ENCODE results near the gene ARFGEF3. TPM values are rescaled to one million over a fixed set of nuclear protein-coding genes. Genes with fewer than 3 reads are reported as not detected.

The ARFGEF3 gene
- total and polyA plus RNA-seq, 2 experiments from 2014 or later = 5.8 to 24.6 TPM

- Histone ChIP-seq H3K79me2 (replicated peaks; ENCODE audit: insufficient read depth) (no peaks in the 10 kb centered on the region), H3K36me3 (ENCODE audit: insufficient read depth) (peaks cover 4% of the 10 kb centered on the region; the same call in 1 of the 2 replicates), H3K27ac (ENCODE audit: low read depth) (no peak overlapping the region), H3K4me2 (no peak overlapping the region), H3K9me2 (ENCODE audit: insufficient read depth) (no peaks in the 10 kb centered on the region), H3F3A (replicated peaks; ENCODE audit: low read depth) (no peaks in the 10 kb centered on the region), H3K27me3 (ENCODE audit: insufficient read depth) (no peaks in the 10 kb centered on the region), H3K4me3 (no peak overlapping the region), H2AFZ (no peak overlapping the region), H4K20me1 (replicated peaks; ENCODE audit: insufficient read depth) (no peaks in the 10 kb centered on the region), H3K4me1 (ENCODE audit: insufficient read depth) (peaks cover 7% of the 10 kb centered on the region; the same call in 1 of the 2 replicates)
- ATAC-seq (no peak), DNase-seq (ENCODE audit: low spot score) (no peak)
- Mint-ChIP-seq H3K36me3 (ENCODE audit: low read depth) (peaks cover 10% of the 10 kb centered on the region), H3K4me1 (peaks cover 19% of the 10 kb centered on the region), H3K27me3 (ENCODE audit: insufficient read depth, low read depth, poor library complexity) (peaks cover 3% of the 10 kb centered on the region), H3K4me3 (no peak overlapping the region), H3K9me3 (no peaks in the 10 kb centered on the region), H3K27ac (no peak overlapping the region)
- no peak for TF ChIP-seq CREB1 (CRISPR knock-in tag; IDR thresholded peaks at IDR 0.05; ENCODE audit: low read depth)
- no peak for TF ChIP-seq NANOG (IDR thresholded peaks at IDR 0.05; ENCODE audit: borderline replicate concordance)
- TF ChIP-seq ETS1 (IDR thresholded peaks at IDR 0.05) = no peak
- TF ChIP-seq POLR2AphosphoS5 (IDR thresholded peaks at IDR 0.05; ENCODE audit: low read depth) = no peak
- TF ChIP-seq EZH2phosphoT487 (IDR thresholded peaks at IDR 0.05; ENCODE audit: unreplicated experiment) = no peak
- no peak for TF ChIP-seq STAT1 (IDR thresholded peaks at IDR 0.05; ENCODE audit: unreplicated experiment)
- TF ChIP-seq JUNB (IDR thresholded peaks at IDR 0.05; ENCODE audit: unreplicated experiment) = no peak
- TF ChIP-seq, protein P1, sequence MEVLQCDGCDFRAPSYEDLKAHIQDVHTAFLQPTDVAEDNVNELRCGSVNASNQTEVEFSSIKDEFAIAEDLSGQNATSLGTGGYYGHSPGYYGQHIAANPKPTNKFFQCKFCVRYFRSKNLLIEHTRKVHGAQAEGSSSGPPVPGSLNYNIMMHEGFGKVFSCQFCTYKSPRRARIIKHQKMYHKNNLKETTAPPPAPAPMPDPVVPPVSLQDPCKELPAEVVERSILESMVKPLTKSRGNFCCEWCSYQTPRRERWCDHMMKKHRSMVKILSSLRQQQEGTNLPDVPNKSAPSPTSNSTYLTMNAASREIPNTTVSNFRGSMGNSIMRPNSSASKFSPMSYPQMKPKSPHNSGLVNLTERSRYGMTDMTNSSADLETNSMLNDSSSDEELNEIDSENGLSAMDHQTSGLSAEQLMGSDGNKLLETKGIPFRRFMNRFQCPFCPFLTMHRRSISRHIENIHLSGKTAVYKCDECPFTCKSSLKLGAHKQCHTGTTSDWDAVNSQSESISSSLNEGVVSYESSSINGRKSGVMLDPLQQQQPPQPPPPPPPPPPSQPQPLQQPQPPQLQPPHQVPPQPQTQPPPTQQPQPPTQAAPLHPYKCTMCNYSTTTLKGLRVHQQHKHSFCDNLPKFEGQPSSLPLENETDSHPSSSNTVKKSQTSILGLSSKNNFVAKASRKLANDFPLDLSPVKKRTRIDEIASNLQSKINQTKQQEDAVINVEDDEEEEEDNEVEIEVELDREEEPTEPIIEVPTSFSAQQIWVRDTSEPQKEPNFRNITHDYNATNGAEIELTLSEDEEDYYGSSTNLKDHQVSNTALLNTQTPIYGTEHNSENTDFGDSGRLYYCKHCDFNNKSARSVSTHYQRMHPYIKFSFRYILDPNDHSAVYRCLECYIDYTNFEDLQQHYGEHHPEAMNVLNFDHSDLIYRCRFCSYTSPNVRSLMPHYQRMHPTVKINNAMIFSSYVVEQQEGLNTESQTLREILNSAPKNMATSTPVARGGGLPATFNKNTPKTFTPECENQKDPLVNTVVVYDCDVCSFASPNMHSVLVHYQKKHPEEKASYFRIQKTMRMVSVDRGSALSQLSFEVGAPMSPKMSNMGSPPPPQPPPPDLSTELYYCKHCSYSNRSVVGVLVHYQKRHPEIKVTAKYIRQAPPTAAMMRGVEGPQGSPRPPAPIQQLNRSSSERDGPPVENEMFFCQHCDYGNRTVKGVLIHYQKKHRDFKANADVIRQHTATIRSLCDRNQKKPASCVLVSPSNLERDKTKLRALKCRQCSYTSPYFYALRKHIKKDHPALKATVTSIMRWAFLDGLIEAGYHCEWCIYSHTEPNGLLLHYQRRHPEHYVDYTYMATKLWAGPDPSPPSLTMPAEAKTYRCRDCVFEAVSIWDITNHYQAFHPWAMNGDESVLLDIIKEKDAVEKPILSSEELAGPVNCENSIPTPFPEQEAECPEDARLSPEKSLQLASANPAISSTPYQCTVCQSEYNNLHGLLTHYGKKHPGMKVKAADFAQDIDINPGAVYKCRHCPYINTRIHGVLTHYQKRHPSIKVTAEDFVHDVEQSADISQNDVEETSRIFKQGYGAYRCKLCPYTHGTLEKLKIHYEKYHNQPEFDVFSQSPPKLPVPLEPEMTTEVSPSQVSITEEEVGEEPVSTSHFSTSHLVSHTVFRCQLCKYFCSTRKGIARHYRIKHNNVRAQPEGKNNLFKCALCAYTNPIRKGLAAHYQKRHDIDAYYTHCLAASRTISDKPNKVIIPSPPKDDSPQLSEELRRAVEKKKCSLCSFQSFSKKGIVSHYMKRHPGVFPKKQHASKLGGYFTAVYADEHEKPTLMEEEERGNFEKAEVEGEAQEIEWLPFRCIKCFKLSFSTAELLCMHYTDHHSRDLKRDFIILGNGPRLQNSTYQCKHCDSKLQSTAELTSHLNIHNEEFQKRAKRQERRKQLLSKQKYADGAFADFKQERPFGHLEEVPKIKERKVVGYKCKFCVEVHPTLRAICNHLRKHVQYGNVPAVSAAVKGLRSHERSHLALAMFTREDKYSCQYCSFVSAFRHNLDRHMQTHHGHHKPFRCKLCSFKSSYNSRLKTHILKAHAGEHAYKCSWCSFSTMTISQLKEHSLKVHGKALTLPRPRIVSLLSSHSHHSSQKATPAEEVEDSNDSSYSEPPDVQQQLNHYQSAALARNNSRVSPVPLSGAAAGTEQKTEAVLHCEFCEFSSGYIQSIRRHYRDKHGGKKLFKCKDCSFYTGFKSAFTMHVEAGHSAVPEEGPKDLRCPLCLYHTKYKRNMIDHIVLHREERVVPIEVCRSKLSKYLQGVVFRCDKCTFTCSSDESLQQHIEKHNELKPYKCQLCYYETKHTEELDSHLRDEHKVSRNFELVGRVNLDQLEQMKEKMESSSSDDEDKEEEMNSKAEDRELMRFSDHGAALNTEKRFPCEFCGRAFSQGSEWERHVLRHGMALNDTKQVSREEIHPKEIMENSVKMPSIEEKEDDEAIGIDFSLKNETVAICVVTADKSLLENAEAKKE (CRISPR knock-in tag; IDR thresholded peaks at IDR 0.05) = no peak
- no peak for TF ChIP-seq EZH2 (IDR thresholded peaks at IDR 0.05; ENCODE audit: low read depth, unreplicated experiment)
- TF ChIP-seq ZNF114 (CRISPR knock-in tag; IDR thresholded peaks at IDR 0.05) = no peak
- no peak for TF ChIP-seq ZNF331 (CRISPR knock-in tag; IDR thresholded peaks at IDR 0.05; ENCODE audit: low read depth)
- no peak for TF ChIP-seq REST (IDR thresholded peaks at IDR 0.05; ENCODE audit: unreplicated experiment)
- TF ChIP-seq, protein P2, sequence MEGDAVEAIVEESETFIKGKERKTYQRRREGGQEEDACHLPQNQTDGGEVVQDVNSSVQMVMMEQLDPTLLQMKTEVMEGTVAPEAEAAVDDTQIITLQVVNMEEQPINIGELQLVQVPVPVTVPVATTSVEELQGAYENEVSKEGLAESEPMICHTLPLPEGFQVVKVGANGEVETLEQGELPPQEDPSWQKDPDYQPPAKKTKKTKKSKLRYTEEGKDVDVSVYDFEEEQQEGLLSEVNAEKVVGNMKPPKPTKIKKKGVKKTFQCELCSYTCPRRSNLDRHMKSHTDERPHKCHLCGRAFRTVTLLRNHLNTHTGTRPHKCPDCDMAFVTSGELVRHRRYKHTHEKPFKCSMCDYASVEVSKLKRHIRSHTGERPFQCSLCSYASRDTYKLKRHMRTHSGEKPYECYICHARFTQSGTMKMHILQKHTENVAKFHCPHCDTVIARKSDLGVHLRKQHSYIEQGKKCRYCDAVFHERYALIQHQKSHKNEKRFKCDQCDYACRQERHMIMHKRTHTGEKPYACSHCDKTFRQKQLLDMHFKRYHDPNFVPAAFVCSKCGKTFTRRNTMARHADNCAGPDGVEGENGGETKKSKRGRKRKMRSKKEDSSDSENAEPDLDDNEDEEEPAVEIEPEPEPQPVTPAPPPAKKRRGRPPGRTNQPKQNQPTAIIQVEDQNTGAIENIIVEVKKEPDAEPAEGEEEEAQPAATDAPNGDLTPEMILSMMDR (conservative IDR thresholded peaks at IDR 0.05; ENCODE audit: low read depth in 2 of 2) = no peak
Measured at GRCh38 chr6:138341176-138341575, 179.4 kb downstream of the ARFGEF3 start.
